Upper lobe of left lung (tissue), 6 donors: ENCODE data around the gene NEK1. TPM values are rescaled to one million over a fixed set of nuclear protein-coding genes. Genes with fewer than 3 reads are reported as not detected.
A peak's percentile ranks its signal among the peaks of the same experiment; 100 is the strongest.

Experiments
- ATAC-seq, 2 donors: fragments of 200-7000 bp; cut with Tn5 transposase; one replicate each; pipeline ENCODE4 v1.9.1; 2022; ENCODE audit warnings: mild to moderate bottlenecking in 2 of 2, moderate library complexity in 2 of 2; ENCODE audit not compliant: low FRiP score in 2 of 2
- DNase-seq, 2 donors: peaks; one replicate each; pipeline ENCODE4 v3.0.0-alpha.2; 2019 to 2020
- H3K27ac ChIP-seq, 4 donors: fragments of 200-600 bp; sonication (generic); one replicate each; pipeline ENCODE4 v1.5.1; 2016 to 2019
- H3K27me3 ChIP-seq, 4 donors: fragments of 200-600 bp; sonication (generic); one replicate each; pipeline ENCODE4 v1.5.1; 2017 to 2019
- H3K36me3 ChIP-seq, 4 donors: fragments of 200-600 bp; sonication (generic); one replicate each; pipeline ENCODE4 v1.5.1; 2016 to 2019
- H3K4me1 ChIP-seq, 4 donors: fragments of 200-600 bp; sonication (generic); one replicate each; pipeline ENCODE4 v1.5.1; 2018 to 2019
- H3K4me3 ChIP-seq, 4 donors: fragments of 200-600 bp; sonication (generic); one replicate each; pipeline ENCODE4 v1.5.1; 2017 to 2019; ENCODE audit warnings: mild to moderate bottlenecking in 2 of 4, moderate library complexity in 1 of 4
- H3K9me3 ChIP-seq, 4 donors: fragments of 200-600 bp; sonication (generic); one replicate each; pipeline ENCODE4 v1.5.1; 2018 to 2019
- EP300 ChIP-seq, 4 donors: sonication (generic); formaldehyde crosslinking; IDR thresholded peaks; one replicate each; pipeline ENCODE4 v1.5.1; 2017; ENCODE audit warnings: antibody characterized with exemption in 4 of 4, control low read depth in 2 of 4
- POLR2A ChIP-seq, 4 donors: fragments of 450-650 bp; IDR thresholded peaks; one replicate each; pipeline ENCODE4 v1.5.1; 2016 to 2017; ENCODE audit warnings: antibody characterized with exemption in 4 of 4, mild to moderate bottlenecking in 2 of 4
- POLR2AphosphoS5 ChIP-seq, 2 donors: sonication (generic); formaldehyde crosslinking; IDR thresholded peaks; one replicate each; pipeline ENCODE4 v1.5.1; 2017; ENCODE audit warnings: antibody characterized with exemption in 2 of 2
- whole genome bisulfite sequencing, 2 donors: methylation state at CpG; one replicate each; pipeline ENCODE4 v1.1.5; 2017 to 2018; 5-methylcytosine and 5-hydroxymethylcytosine counted together
- total RNA-seq, 6 donors: library from RNA; depleted of rRNA in 4 of 6; stranded (reverse); fragments of >200 nt in 4 of 6; gene quantifications; one replicate each; pipeline versions ENCODE4 v1.1.0 to v1.2.1, GENCODE V29; 2016 to 2021
- TF ChIP-seq, protein P1 (sequence below), 6 experiments: fragments of 450-650 bp in 4 of 6; fragments of 200-600 bp in 2 of 6; sonication (generic) in 2 of 6; IDR thresholded peaks; one replicate each; pipeline ENCODE4 v1.5.1; 2016 to 2019; ENCODE audit warnings: antibody characterized with exemption in 6 of 6
- donor health status: DM: no; HTN: no; CAD: no; lungs with moderate emphysema.
- donor health status: DM: no; HTN: yes; CAD: no; lungs with severe emphysema.

The NEK1 gene
- total RNA-seq, 6 donors from 2014 or later: 6.9 to 24.2 (median 10.3) TPM

DNA sequence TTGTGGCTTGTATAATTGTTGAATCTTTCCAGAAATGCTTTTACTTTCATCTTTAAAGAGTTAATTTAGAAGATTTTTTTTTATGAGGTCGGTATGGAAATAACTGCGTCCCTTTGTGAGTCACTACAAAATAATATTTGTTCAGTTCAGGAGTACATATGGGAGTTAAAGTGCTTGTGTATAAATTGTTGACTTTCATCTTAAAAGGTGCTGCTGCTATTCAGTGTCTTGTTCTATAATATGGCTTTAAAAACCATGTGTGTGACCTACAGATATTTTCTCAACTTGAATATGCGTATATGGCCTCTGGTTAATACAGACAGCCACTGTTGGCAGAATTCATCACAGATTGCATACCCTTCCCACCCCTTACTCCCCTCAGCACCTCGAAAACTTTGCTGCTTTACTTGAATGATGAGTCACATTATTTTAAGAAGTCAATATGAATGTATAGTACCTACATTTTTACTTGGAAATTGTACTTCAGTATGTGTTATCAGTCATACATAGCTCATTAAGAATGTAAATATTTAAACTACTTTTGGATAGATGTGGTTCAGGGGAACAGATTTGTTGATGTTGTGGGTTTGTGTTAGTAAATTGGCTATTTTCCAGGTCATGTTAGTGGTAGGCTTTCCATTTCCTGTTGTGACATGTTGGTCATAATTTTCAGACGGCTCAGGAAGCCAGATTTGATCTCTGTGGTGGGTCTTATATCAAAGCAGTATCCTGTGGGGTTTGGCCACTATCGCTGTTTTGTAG is 9.5 kb upstream of the NEK1 start:
- DNase-seq (no peak), ATAC-seq (no peak)
- H3K27ac ChIP-seq: peak overlapping the region; percentile 18 to 97 (median 72)
- no peaks in the 10 kb centered on the region for H3K9me3 ChIP-seq
- 2 to 7% methylated on average over 6 of the region's 6 CpGs for WGBS, 2 donors
- no peaks in the 10 kb centered on the region for H3K36me3 ChIP-seq
- peak overlapping the region in 3 of 4 donors; percentile 63 to 69 (median 66) for H3K4me3 ChIP-seq
- H3K27me3 ChIP-seq: no peaks in the 10 kb centered on the region
- no peak for TF ChIP-seq POLR2AphosphoS5 (IDR thresholded peaks at IDR 0.05)
- peak in 1 of 4 donors; percentile 32 for TF ChIP-seq EP300 (IDR thresholded peaks at IDR 0.05)
- H3K4me1 ChIP-seq: peaks cover 14 to 28% (median 26%) of the 10 kb centered on the region in 4 donors

DNA sequence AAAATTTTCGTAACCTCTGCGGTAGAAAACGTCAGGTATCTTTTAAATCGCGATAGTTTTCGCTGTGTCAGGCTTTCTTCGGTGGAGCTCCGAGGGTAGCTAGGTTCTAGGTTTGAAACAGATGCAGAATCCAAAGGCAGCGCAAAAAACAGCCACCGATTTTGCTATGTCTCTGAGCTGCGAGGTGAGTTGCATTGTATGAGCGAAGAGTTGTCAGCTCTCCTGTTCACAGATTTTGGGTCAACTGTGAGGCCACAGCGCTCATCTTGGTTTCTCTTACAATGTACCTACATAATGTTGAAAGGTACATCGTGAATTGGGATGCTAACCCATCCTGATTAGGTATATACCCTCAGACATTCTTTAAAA is 8.5 kb upstream of the NEK1 start:
- Histone ChIP-seq H3K9me3 (no peaks in the 10 kb centered on the region), H3K4me1 (peaks cover 14 to 28% (median 26%) of the 10 kb centered on the region in 4 donors), H3K4me3 (peak overlapping the region; percentile 47 to 69 (median 64)), H3K36me3 (no peaks in the 10 kb centered on the region), H3K27me3 (no peaks in the 10 kb centered on the region), H3K27ac (peak overlapping the region; percentile 87 to 97 (median 94))
- DNase-seq (peak in 1 of 2 donors; percentile 33), ATAC-seq (no peak)
- 0% methylated on average over 14 of the region's 14 CpGs for WGBS, 2 donors
- TF ChIP-seq EP300 (IDR thresholded peaks at IDR 0.05) (no peak), POLR2A (IDR thresholded peaks at IDR 0.05) (no peak), POLR2AphosphoS5 (IDR thresholded peaks at IDR 0.05) (no peak)
- TF ChIP-seq, protein P1, sequence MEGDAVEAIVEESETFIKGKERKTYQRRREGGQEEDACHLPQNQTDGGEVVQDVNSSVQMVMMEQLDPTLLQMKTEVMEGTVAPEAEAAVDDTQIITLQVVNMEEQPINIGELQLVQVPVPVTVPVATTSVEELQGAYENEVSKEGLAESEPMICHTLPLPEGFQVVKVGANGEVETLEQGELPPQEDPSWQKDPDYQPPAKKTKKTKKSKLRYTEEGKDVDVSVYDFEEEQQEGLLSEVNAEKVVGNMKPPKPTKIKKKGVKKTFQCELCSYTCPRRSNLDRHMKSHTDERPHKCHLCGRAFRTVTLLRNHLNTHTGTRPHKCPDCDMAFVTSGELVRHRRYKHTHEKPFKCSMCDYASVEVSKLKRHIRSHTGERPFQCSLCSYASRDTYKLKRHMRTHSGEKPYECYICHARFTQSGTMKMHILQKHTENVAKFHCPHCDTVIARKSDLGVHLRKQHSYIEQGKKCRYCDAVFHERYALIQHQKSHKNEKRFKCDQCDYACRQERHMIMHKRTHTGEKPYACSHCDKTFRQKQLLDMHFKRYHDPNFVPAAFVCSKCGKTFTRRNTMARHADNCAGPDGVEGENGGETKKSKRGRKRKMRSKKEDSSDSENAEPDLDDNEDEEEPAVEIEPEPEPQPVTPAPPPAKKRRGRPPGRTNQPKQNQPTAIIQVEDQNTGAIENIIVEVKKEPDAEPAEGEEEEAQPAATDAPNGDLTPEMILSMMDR (IDR thresholded peaks at IDR 0.05): no peak

DNA sequence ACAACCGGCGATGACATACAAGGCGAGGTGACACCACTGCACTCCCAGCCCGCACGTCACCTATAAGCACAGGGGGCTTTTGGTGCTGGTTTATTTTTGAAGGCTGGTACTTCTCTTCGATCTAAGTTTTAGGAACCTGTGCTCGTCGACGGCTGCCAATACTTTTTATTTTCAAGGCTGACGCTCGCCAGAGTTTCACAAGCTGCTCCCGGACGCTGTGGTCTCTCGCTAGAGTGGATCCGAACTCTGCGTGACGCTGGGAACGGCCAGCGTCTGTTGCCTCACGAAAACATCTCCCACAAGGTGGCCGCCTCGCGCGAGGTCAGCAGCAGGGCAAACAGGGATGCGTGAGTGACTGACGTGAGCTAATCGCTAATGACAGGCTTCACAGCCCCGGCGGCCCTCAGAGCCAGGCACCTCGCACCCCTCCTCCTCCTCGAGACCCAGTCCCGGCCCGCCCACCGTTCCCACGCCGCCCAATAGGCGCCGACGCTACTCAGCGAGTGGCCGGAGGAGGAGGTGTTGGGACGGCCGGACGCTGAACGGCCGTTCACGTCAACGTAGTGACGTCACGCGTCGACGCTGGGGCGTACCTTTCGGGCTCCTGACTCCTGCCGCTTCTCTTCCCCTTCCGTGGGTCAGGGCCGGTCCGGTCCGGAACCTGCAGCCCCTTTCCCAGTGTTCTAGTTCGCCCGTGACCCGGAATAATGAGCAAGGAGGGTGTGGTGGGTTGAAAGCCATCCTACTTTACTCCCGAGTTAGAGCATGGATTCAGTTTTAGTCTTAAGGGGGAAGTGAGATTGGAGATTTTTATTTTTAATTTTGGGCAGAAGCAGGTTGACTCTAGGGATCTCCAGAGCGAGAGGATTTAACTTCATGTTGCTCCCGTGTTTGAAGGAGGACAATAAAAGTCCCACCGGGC is 7.8 kb upstream of the NEK1 start, which contains the start of gene CLCN3:
Gene CLCN3, plus strand, starts transcription at position 621 of the 922 bp plus-strand sequence. CDS start 15,351 bp downstream, outside the sequence.
- no peaks in the 10 kb centered on the region for H3K36me3 ChIP-seq
- no peaks in the 10 kb centered on the region for H3K27me3 ChIP-seq
- peaks cover 14 to 28% (median 26%) of the 10 kb centered on the region in 4 donors for H3K4me1 ChIP-seq
- TF ChIP-seq POLR2A (IDR thresholded peaks at IDR 0.05) (peak in 3 of 4 donors; percentile 81 to 96 (median 96)), POLR2AphosphoS5 (IDR thresholded peaks at IDR 0.05) (peak; percentile 96 to 97), EP300 (IDR thresholded peaks at IDR 0.05) (peak in 1 of 4 donors; percentile 79)
- TF ChIP-seq, protein P1 (IDR thresholded peaks at IDR 0.05): peak in 4 of 6 experiments; percentile 44 to 65 (median 50)
- DNase-seq (peak; percentile 98 to 99), ATAC-seq (peak; percentile 99 to 100)
- peak within 1 kb of the TSS; percentile 53 to 69 (median 64) for H3K4me3 ChIP-seq
- no peaks in the 10 kb centered on the region for H3K9me3 ChIP-seq
- WGBS, 2 donors: 0 to 1% methylated on average over 33 to 65 of the region's 67 CpGs
- peak within 1 kb of the TSS; percentile 87 to 97 (median 94) for H3K27ac ChIP-seq

DNA sequence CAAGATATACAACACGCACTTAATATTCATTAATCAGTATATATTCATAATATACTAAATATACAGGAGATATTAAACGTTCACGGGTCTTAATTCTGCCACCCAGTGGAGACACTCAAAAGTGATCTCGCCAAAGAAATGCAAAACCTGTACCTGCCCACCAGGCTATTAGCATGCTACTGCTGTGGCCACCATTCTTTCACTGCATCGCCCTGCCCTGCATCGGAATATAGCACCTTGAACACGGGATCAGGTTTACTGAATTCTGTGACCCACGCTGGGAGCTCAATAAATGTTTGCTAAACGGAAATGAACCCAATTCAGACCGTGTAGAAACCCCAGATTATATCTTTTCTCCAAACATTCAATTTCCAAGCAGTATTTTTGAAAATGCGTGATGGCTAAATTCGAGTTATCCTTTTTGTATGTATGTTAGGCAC is 7.2 kb upstream of the NEK1 start:
- ATAC-seq: peak; percentile 71 to 84
- peak overlapping the region; percentile 53 to 69 (median 64) for H3K4me3 ChIP-seq
- no peaks in the 10 kb centered on the region for H3K27me3 ChIP-seq
- no peaks in the 10 kb centered on the region for H3K36me3 ChIP-seq
- H3K27ac ChIP-seq: peak overlapping the region; percentile 87 to 97 (median 94)
- TF ChIP-seq, protein P1 (IDR thresholded peaks at IDR 0.05): peak in 5 of 6 experiments; percentile 42 to 60 (median 55)
- TF ChIP-seq POLR2AphosphoS5 (IDR thresholded peaks at IDR 0.05) (peak in 1 of 2 donors; percentile 32), EP300 (IDR thresholded peaks at IDR 0.05) (no peak)
- H3K4me1 ChIP-seq: peaks cover 14 to 28% (median 26%) of the 10 kb centered on the region in 4 donors
- no peaks in the 10 kb centered on the region for H3K9me3 ChIP-seq
- peak in 1 of 2 donors; percentile 73 for DNase-seq
- WGBS, 2 donors: 1% methylated on average over 12 of the region's 12 CpGs
